Osteocyte (in vitro differentiated cells): Measurements from ENCODE around the gene KRT1. TPM values are rescaled to one million over a fixed set of nuclear protein-coding genes. Genes with fewer than 3 reads are reported as not detected.

ENCODE experiments used
- DNase-seq: peaks from one replicate; pipeline ENCODE4 v3.0.0; 2021; ENCODE audit warnings: mixed read lengths; ENCODE audit not compliant: unreplicated experiment; ENCODE audit errors: extremely low spot score
- H3K27ac Mint-ChIP-seq: one replicate; pipeline ENCODE4 v1.8.0; 2021; ENCODE audit warnings: mild to moderate bottlenecking, mixed read lengths; ENCODE audit not compliant: unreplicated experiment
- H3K27me3 Mint-ChIP-seq: one replicate; pipeline ENCODE4 v1.8.0; 2021; ENCODE audit warnings: mixed read lengths; ENCODE audit not compliant: unreplicated experiment
- H3K36me3 Mint-ChIP-seq: one replicate; pipeline ENCODE4 v1.8.0; 2021; ENCODE audit warnings: mixed read lengths; ENCODE audit not compliant: unreplicated experiment
- H3K4me1 Mint-ChIP-seq: one replicate; pipeline ENCODE4 v1.8.0; 2021; ENCODE audit warnings: mixed read lengths; ENCODE audit not compliant: unreplicated experiment
- H3K4me3 Mint-ChIP-seq: one replicate; pipeline ENCODE4 v1.8.0; 2021; ENCODE audit warnings: mild to moderate bottlenecking, moderate library complexity, mixed read lengths; ENCODE audit not compliant: unreplicated experiment
- H3K9me3 Mint-ChIP-seq: one replicate; pipeline ENCODE4 v1.8.0; 2021; ENCODE audit warnings: mixed read lengths; ENCODE audit not compliant: unreplicated experiment
- total RNA-seq: library from RNA; stranded (reverse); gene quantifications from 2 replicates; pipeline ENCODE4 v1.2.1, GENCODE V29; 2021
- TF ChIP-seq, protein P1 (sequence below): fragments of 200-600 bp; sonication (generic); IDR thresholded peaks from 2 replicates; pipeline ENCODE4 v1.5.0; 2021; ENCODE audit warnings: antibody characterized with exemption, mild to moderate bottlenecking, moderate library complexity

The KRT1 gene
- total RNA-seq, 1 donor from 2014 or later: not detected

DNA sequence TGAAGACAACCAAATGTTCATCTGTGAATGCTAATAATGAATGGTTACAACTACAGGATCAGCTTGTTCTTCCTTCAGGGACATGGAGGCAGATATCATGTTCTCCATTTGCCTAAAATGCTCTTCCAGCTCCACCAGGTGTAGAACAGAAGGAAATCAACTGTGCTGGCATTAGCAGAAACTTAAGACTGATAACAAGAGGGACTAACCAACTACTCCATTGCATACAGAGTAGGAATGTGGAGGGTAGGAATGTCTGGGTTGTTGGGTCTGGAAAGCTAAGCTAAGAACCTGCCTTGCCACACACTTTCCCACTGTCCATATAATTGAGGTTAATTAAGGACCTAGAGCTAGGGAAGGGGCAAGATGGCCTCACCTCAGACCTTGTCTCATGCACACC, 16.8 kb downstream of the KRT1 start:
- no peaks in the 10 kb centered on the region for H3K4me1 Mint-ChIP-seq
- no peaks in the 10 kb centered on the region for H3K36me3 Mint-ChIP-seq
- no peak overlapping the region for H3K27ac Mint-ChIP-seq
- no peak overlapping the region for H3K4me3 Mint-ChIP-seq
- no peak for DNase-seq
- TF ChIP-seq, protein P1, sequence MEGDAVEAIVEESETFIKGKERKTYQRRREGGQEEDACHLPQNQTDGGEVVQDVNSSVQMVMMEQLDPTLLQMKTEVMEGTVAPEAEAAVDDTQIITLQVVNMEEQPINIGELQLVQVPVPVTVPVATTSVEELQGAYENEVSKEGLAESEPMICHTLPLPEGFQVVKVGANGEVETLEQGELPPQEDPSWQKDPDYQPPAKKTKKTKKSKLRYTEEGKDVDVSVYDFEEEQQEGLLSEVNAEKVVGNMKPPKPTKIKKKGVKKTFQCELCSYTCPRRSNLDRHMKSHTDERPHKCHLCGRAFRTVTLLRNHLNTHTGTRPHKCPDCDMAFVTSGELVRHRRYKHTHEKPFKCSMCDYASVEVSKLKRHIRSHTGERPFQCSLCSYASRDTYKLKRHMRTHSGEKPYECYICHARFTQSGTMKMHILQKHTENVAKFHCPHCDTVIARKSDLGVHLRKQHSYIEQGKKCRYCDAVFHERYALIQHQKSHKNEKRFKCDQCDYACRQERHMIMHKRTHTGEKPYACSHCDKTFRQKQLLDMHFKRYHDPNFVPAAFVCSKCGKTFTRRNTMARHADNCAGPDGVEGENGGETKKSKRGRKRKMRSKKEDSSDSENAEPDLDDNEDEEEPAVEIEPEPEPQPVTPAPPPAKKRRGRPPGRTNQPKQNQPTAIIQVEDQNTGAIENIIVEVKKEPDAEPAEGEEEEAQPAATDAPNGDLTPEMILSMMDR: no peak
- no peaks in the 10 kb centered on the region for H3K9me3 Mint-ChIP-seq
- H3K27me3 Mint-ChIP-seq: peaks cover 48% of the 10 kb centered on the region

GRCh38 chr12:52662918-52663229, 17.3 kb downstream of the KRT1 start:
- TF ChIP-seq, protein P1: no peak
- H3K9me3 Mint-ChIP-seq: no peaks in the 10 kb centered on the region
- peaks cover 49% of the 10 kb centered on the region for H3K27me3 Mint-ChIP-seq
- no peaks in the 10 kb centered on the region for H3K36me3 Mint-ChIP-seq
- no peak overlapping the region for H3K27ac Mint-ChIP-seq
- no peak for DNase-seq
- H3K4me3 Mint-ChIP-seq: no peak overlapping the region
- no peaks in the 10 kb centered on the region for H3K4me1 Mint-ChIP-seq

DNA sequence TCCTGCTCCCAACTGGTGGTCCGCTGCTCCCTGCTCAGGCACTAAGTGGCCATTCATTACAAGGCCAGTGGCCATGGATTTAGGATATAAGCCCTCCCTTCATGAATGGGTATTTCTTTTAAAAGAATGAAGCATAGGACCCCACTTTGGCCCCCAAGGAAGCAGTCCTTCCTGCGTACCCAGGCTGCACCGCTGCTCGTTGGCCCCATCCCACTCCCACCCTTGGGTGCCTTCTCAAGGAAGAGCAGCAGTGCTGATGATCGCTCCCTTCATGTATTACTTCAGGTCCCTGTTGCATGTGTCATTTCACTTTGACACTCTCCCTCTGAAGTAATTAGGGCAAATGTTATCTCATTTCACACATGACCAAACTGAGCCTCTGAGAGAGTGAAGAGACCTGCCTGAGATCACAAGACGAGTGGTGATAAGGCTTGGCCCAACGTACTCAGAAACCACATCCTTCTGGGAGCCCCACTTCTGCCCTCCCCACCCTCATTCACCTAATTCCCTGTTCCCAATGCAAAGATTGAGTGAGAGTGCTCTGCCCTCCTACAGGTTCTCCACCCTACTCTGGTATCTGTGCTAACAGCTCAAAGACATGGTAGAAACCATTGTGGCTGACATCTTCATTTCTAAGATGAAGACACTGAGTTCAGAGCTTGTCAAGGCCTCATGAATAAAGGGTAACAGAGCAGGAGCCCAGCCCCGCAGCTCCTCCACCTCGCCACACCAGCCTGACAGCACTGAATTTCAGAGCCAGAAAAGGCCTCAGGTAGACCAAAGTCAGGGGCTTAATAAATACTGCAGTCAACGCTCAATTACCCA, 17.9 kb downstream of the KRT1 start:
- H3K27ac Mint-ChIP-seq: no peak overlapping the region
- DNase-seq: no peak
- no peaks in the 10 kb centered on the region for H3K9me3 Mint-ChIP-seq
- peaks cover 52% of the 10 kb centered on the region for H3K27me3 Mint-ChIP-seq
- H3K4me3 Mint-ChIP-seq: no peak overlapping the region
- no peaks in the 10 kb centered on the region for H3K4me1 Mint-ChIP-seq
- TF ChIP-seq, protein P1: no peak
- H3K36me3 Mint-ChIP-seq: no peaks in the 10 kb centered on the region

DNA sequence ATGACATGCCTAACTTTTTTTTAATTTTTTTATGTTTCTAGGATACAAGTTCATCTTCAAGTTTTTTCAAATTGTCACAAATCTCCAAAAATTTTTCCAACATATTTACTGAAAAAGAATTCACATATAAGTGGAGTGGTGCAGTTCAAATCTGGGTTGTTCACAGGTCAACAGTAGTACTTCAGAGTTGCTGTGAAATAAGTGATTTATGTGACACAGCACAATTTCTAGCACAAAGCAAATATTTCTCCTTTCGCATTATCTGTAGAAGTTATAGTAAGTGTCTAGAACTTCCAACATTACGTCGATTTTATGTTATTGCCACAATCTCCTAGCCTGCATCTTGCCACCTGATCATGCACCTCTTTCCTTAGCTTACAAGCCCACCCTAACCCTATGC, 18.5 kb downstream of the KRT1 start:
- Mint-ChIP-seq H3K4me1 (no peaks in the 10 kb centered on the region), H3K9me3 (no peaks in the 10 kb centered on the region), H3K27me3 (peaks cover 56% of the 10 kb centered on the region)

GRCh38 chr12:52660934-52661499, 19.2 kb downstream of the KRT1 start:
- DNase-seq: no peak
- Mint-ChIP-seq H3K4me3 (no peak overlapping the region), H3K27ac (no peak overlapping the region), H3K36me3 (no peaks in the 10 kb centered on the region), H3K27me3 (peaks cover 60% of the 10 kb centered on the region), H3K4me1 (no peaks in the 10 kb centered on the region), H3K9me3 (no peaks in the 10 kb centered on the region)
- TF ChIP-seq, protein P1: no peak

More for the DNA sequence above, 18.5 kb downstream of the KRT1 start:
- H3K4me3 Mint-ChIP-seq: no peak overlapping the region
- no peak for DNase-seq
- TF ChIP-seq, protein P1: no peak
- no peak overlapping the region for H3K27ac Mint-ChIP-seq
- H3K36me3 Mint-ChIP-seq: no peaks in the 10 kb centered on the region
